NCI-H146 treated with DMSO at 0.1 percent for 48 hours (cell line): ENCODE measurements around the gene UVRAG.

Experiments
- DNase-seq: peaks from one replicate; lab custom pipeline; 2025; ENCODE audit not compliant: unreplicated experiment; lab: John Stamatoyannopoulos, UW

The UVRAG gene

GRCh38 chr11:76086743-76087635 is 272.0 kb downstream of the UVRAG start:
- no peak for DNase-seq

GRCh38 chr11:76087749-76088148 is 272.7 kb downstream of the UVRAG start:
- DNase-seq = no peak

GRCh38 chr11:76088511-76088910 is 273.5 kb downstream of the UVRAG start:
- no peak for DNase-seq

- no peak for DNase-seq
Measured at GRCh38 chr11:76090174-76090573, 275.2 kb downstream of the UVRAG start.

- DNase-seq = no peak
Measured at GRCh38 chr11:76090821-76091220, 275.8 kb downstream of the UVRAG start.

- no peak for DNase-seq
Measured at GRCh38 chr11:76094740-76095139, 279.7 kb downstream of the UVRAG start.

- DNase-seq = no peak
Measured at GRCh38 chr11:76095891-76096290, 280.9 kb downstream of the UVRAG start.

- DNase-seq = no peak
Measured at GRCh38 chr11:76096552-76096951, 281.5 kb downstream of the UVRAG start.

GRCh38 chr11:76102802-76103201 is 287.8 kb downstream of the UVRAG start:
- no peak for DNase-seq

- no peak for DNase-seq
Measured at GRCh38 chr11:76103460-76103859, 288.4 kb downstream of the UVRAG start.

GRCh38 chr11:76104285-76104684 is 289.3 kb downstream of the UVRAG start:
- DNase-seq = no peak

- DNase-seq = no peak
Measured at GRCh38 chr11:76105637-76106036, 290.6 kb downstream of the UVRAG start.

- DNase-seq = no peak
Measured at GRCh38 chr11:76107971-76108370, 293.0 kb downstream of the UVRAG start.

GRCh38 chr11:76114238-76114637 is 299.2 kb downstream of the UVRAG start:
- no peak for DNase-seq

GRCh38 chr11:76115555-76115954 is 300.5 kb downstream of the UVRAG start:
- DNase-seq = no peak

GRCh38 chr11:76119032-76119431 is 304.0 kb downstream of the UVRAG start:
- DNase-seq = no peak

- no peak for DNase-seq
Measured at GRCh38 chr11:76119779-76120178, 304.8 kb downstream of the UVRAG start.

GRCh38 chr11:76120513-76121101 is 305.6 kb downstream of the UVRAG start:
- DNase-seq = no peak

- no peak for DNase-seq
Measured at GRCh38 chr11:76123248-76123647, 308.2 kb downstream of the UVRAG start.

GRCh38 chr11:76124905-76125770 is 310.1 kb downstream of the UVRAG start:
- no peak for DNase-seq

- no peak for DNase-seq
Measured at GRCh38 chr11:76129729-76130128, 314.7 kb downstream of the UVRAG start.

- DNase-seq = no peak
Measured at GRCh38 chr11:76131142-76131541, 316.1 kb downstream of the UVRAG start.
